Small intestine (tissue), 7 donors: ENCODE data around the gene TMEM117. TPM values are rescaled to one million over a fixed set of nuclear protein-coding genes. Genes with fewer than 3 reads are reported as not detected.

ENCODE experiments used
- DNase-seq, 2 donors: peaks; one replicate each; pipeline versions ENCODE4 v3.0.0 to v3.0.0-alpha.2; 2013
- FAIRE-seq: peaks from 2 replicates; lab custom pipeline; 2012; peaks lifted over from hg19 to GRCh38; lab: Jason Lieb, UNC
- H3K27ac ChIP-seq, 3 donors: one replicate each; pipeline ENCODE4 v1.5.1; 2013; ENCODE audit warnings: low read length in 2 of 3, mild to moderate bottlenecking in 2 of 3, control low read depth in 1 of 3, inconsistent platforms in 1 of 3, low read depth in 1 of 3, moderate library complexity in 1 of 3
- H3K27me3 ChIP-seq, 3 donors: one replicate each; pipeline ENCODE4 v1.6.1; 2013; ENCODE audit warnings: low read length in 3 of 3, inconsistent platforms in 1 of 3; ENCODE audit not compliant: control insufficient read depth in 3 of 3, insufficient read depth in 3 of 3
- H3K36me3 ChIP-seq, 3 donors: one replicate each; pipeline ENCODE4 v1.6.1; 2013; ENCODE audit warnings: low read length in 3 of 3, inconsistent platforms in 1 of 3, low read depth in 1 of 3, mild to moderate bottlenecking in 1 of 3, moderate library complexity in 1 of 3; ENCODE audit not compliant: control insufficient read depth in 3 of 3, insufficient read depth in 2 of 3
- H3K4me1 ChIP-seq, 3 donors: one replicate each; pipeline ENCODE4 v1.6.1; 2013; ENCODE audit warnings: low read length in 2 of 3, inconsistent platforms in 1 of 3, low read depth in 1 of 3, mild to moderate bottlenecking in 1 of 3, moderate library complexity in 1 of 3; ENCODE audit not compliant: control insufficient read depth in 3 of 3, insufficient read depth in 2 of 3
- H3K4me3 ChIP-seq, 3 donors: one replicate each; pipeline ENCODE4 v1.5.1; 2013; ENCODE audit warnings: low read length in 3 of 3, control low read depth in 1 of 3, inconsistent platforms in 1 of 3, low read depth in 1 of 3, mild to moderate bottlenecking in 1 of 3, moderate library complexity in 1 of 3
- H3K9me3 ChIP-seq, 2 donors: one replicate each; pipeline ENCODE4 v1.6.1; 2013; ENCODE audit warnings: low read depth in 1 of 2, low read length in 1 of 2; ENCODE audit not compliant: control insufficient read depth in 2 of 2, insufficient read depth in 1 of 2
- WGBS, 3 donors: extraction: QIAGEN DNeasy Blood & Tissue Kit; methylation state at CpG; one replicate each; pipeline ENCODE4 v1.1.7; 2013; 5-methylcytosine and 5-hydroxymethylcytosine counted together
- polyA plus RNA-seq, 4 donors: library from polyadenylated mRNA; stranded (reverse) in 3 of 4; unstranded in 1 of 4; fragments of 200-250 nt in 3 of 4; fragments of 120-200 nt in 1 of 4; gene quantifications; one replicate each; pipeline versions ENCODE4 v1.2.1 to v1.2.3, GENCODE V29; 2013
- donor health status: healthy with polysubstance abuse.
- donor health status: control.
- donor health status: control.
- donor health status: Bipolar disorder and iron deficiency.
- donor health status: healthy.

TMEM117 gene
- polyA plus RNA-seq, 4 donors: 6.3 to 14.3 (median 13.8) TPM

- H3K27ac ChIP-seq: no peak overlapping the region
- H3K4me1 ChIP-seq: no peaks in the 10 kb centered on the region
- no peaks in the 10 kb centered on the region for H3K36me3 ChIP-seq
- no peak for FAIRE-seq
- no peak overlapping the region for H3K4me3 ChIP-seq
- peaks cover 0 to 7% of the 10 kb centered on the region in 2 donors for H3K9me3 ChIP-seq
- H3K27me3 ChIP-seq: no peaks in the 10 kb centered on the region
- 26 to 50% (median 44%) methylated on average over 3 of the region's 3 CpGs for WGBS, 3 donors
- peak in 1 of 2 donors; percentile 2 for DNase-seq
Measured at GRCh38 chr12:44285321-44285960, 449.6 kb downstream of the TMEM117 start.

- 55 to 62% (median 56%) methylated on average over 2 of the region's 2 CpGs for WGBS, 3 donors
- FAIRE-seq (no peak), DNase-seq (no peak)
- Histone ChIP-seq H3K4me1 (no peaks in the 10 kb centered on the region), H3K4me3 (no peak overlapping the region), H3K9me3 (peaks cover 0 to 11% of the 10 kb centered on the region in 2 donors), H3K27ac (no peak overlapping the region), H3K27me3 (no peaks in the 10 kb centered on the region), H3K36me3 (no peaks in the 10 kb centered on the region)
Measured at GRCh38 chr12:44286336-44286735, 450.5 kb downstream of the TMEM117 start.

GRCh38 chr12:44286821-44287505, 451.1 kb downstream of the TMEM117 start:
- 76 to 81% (median 77%) methylated on average over 2 of the region's 2 CpGs for WGBS, 3 donors
- Histone ChIP-seq H3K4me1 (no peaks in the 10 kb centered on the region), H3K36me3 (no peaks in the 10 kb centered on the region), H3K27me3 (no peaks in the 10 kb centered on the region), H3K4me3 (no peak overlapping the region), H3K9me3 (peaks cover 0 to 11% of the 10 kb centered on the region in 2 donors), H3K27ac (no peak overlapping the region)
- FAIRE-seq: no peak
- DNase-seq: no peak

GRCh38 chr12:44287545-44287944, 451.7 kb downstream of the TMEM117 start:
- Histone ChIP-seq H3K27ac (no peak overlapping the region), H3K27me3 (no peaks in the 10 kb centered on the region), H3K4me3 (no peak overlapping the region), H3K9me3 (peaks cover 0 to 11% of the 10 kb centered on the region in 2 donors), H3K4me1 (no peaks in the 10 kb centered on the region), H3K36me3 (no peaks in the 10 kb centered on the region)
- FAIRE-seq (no peak), DNase-seq (no peak)

- DNase-seq: no peak
- no peaks in the 10 kb centered on the region for H3K27me3 ChIP-seq
- no peak overlapping the region for H3K4me3 ChIP-seq
- WGBS, 3 donors: 73 to 86% (median 74%) methylated on average over 1 of the region's 1 CpG
- no peak for FAIRE-seq
- H3K27ac ChIP-seq: no peak overlapping the region
- peaks cover 0 to 20% of the 10 kb centered on the region in 2 donors for H3K9me3 ChIP-seq
- peaks cover 0 to 18% (median 3%) of the 10 kb centered on the region in 3 donors for H3K4me1 ChIP-seq
- H3K36me3 ChIP-seq: no peaks in the 10 kb centered on the region
Measured at GRCh38 chr12:44294649-44295048, 458.8 kb downstream of the TMEM117 start.

GRCh38 chr12:44295958-44296623, 460.2 kb downstream of the TMEM117 start:
- H3K27ac ChIP-seq: peak overlapping the region; percentile 6 to 83 (median 73)
- peak; percentile 10 to 57 for DNase-seq
- no peaks in the 10 kb centered on the region for H3K36me3 ChIP-seq
- H3K4me3 ChIP-seq: no peak overlapping the region
- H3K9me3 ChIP-seq: peaks cover 0 to 17% of the 10 kb centered on the region in 2 donors
- no peak for FAIRE-seq
- 83 to 89% (median 86%) methylated on average over 4 of the region's 4 CpGs for WGBS, 3 donors
- no peaks in the 10 kb centered on the region for H3K27me3 ChIP-seq
- H3K4me1 ChIP-seq: peaks cover 0 to 18% (median 3%) of the 10 kb centered on the region in 3 donors

- DNase-seq: peak; percentile 80 to 88
- peaks cover 0 to 17% of the 10 kb centered on the region in 2 donors for H3K9me3 ChIP-seq
- WGBS, 3 donors: 44 to 75% (median 53%) methylated on average over 4 of the region's 4 CpGs
- H3K27ac ChIP-seq: peak overlapping the region; percentile 6 to 83 (median 73)
- peaks cover 0 to 4% (median 0%) of the 10 kb centered on the region in 3 donors for H3K36me3 ChIP-seq
- H3K4me1 ChIP-seq: peaks cover 0 to 18% (median 3%) of the 10 kb centered on the region in 3 donors
- no peaks in the 10 kb centered on the region for H3K27me3 ChIP-seq
- no peak for FAIRE-seq
- no peak overlapping the region for H3K4me3 ChIP-seq
Measured at GRCh38 chr12:44296624-44297197, 460.8 kb downstream of the TMEM117 start.

GRCh38 chr12:44299524-44299923, 463.6 kb downstream of the TMEM117 start:
- Histone ChIP-seq H3K9me3 (peaks cover 0 to 23% of the 10 kb centered on the region in 2 donors), H3K36me3 (peaks cover 0 to 7% (median 6%) of the 10 kb centered on the region in 3 donors), H3K27me3 (no peaks in the 10 kb centered on the region), H3K4me1 (peaks cover 0 to 18% (median 3%) of the 10 kb centered on the region in 3 donors), H3K27ac (no peak overlapping the region), H3K4me3 (no peak overlapping the region)
- DNase-seq (peak in 1 of 2 donors; percentile 11), FAIRE-seq (no peak)
- WGBS, 3 donors: 77 to 92% (median 88%) methylated on average over 3 of the region's 3 CpGs
